ENCODE measurements around the gene IL3. TPM values are rescaled to one million over a fixed set of nuclear protein-coding genes. Genes with fewer than 3 reads are reported as not detected.

Gene IL3
- total RNA-seq, 1 experiment from 2014 or later: not detected

- no peaks in the 10 kb centered on the region for H3K36me3 ChIP-seq (ENCODE audit: insufficient read depth, low read length, poor library complexity, severe bottlenecking)
- no peak for DNase-seq (ENCODE audit: low spot score)
- H3K4me3 ChIP-seq (ENCODE audit: low read depth, low read length, poor library complexity, severe bottlenecking): no peak overlapping the region
- intact Hi-C loops (cut with micrococcal nuclease; ENCODE audit: unreplicated experiment): no loop called here
- H3K27ac ChIP-seq (ENCODE audit: low read depth, low read length, poor library complexity, severe bottlenecking): no peak overlapping the region
- TF ChIP-seq EZH2 (IDR thresholded peaks at IDR 0.05; ENCODE audit: borderline replicate concordance, low read depth, low read length, poor library complexity, severe bottlenecking) (no peak), CTCF (conservative IDR thresholded peaks at IDR 0.05; ENCODE audit: low read depth, low read length) (no peak)
- CTCF ChIA-PET: no interaction called here
- POLR2A ChIA-PET (ENCODE audit: low non-redundant PET): no interaction called here
- H3K9me3 ChIP-seq (ENCODE audit: low read depth, low read length, poor library complexity, severe bottlenecking): no peaks in the 10 kb centered on the region
- no peaks in the 10 kb centered on the region for H3K4me1 ChIP-seq (ENCODE audit: insufficient read depth, low read length, poor library complexity, severe bottlenecking)
- no TSS peak for BruUV-seq (replicated peaks)
- no peaks in the 10 kb centered on the region for H3K27me3 ChIP-seq (replicated peaks; ENCODE audit: insufficient read depth, low read depth, low read length, poor library complexity)
These were observed 9.5 kb upstream of the IL3 start for GRCh38 chr5:132050661-132051552.

GRCh38 chr5:132052520-132052919, 7.9 kb upstream of the IL3 start:
- Histone ChIP-seq H3K27me3 (replicated peaks; ENCODE audit: insufficient read depth, low read depth, low read length, poor library complexity) (no peaks in the 10 kb centered on the region), H3K9me3 (ENCODE audit: low read depth, low read length, poor library complexity, severe bottlenecking) (no peaks in the 10 kb centered on the region), H3K4me3 (ENCODE audit: low read depth, low read length, poor library complexity, severe bottlenecking) (no peak overlapping the region), H3K36me3 (ENCODE audit: insufficient read depth, low read length, poor library complexity, severe bottlenecking) (no peaks in the 10 kb centered on the region), H3K4me1 (ENCODE audit: insufficient read depth, low read length, poor library complexity, severe bottlenecking) (no peaks in the 10 kb centered on the region), H3K27ac (ENCODE audit: low read depth, low read length, poor library complexity, severe bottlenecking) (no peak overlapping the region)
- DNase-seq (ENCODE audit: low spot score): no peak
- intact Hi-C loops (cut with micrococcal nuclease; ENCODE audit: unreplicated experiment): no loop called here
- CTCF ChIA-PET: no interaction called here
- POLR2A ChIA-PET (ENCODE audit: low non-redundant PET): no interaction called here
- BruUV-seq (replicated peaks): no TSS peak
- TF ChIP-seq CTCF (conservative IDR thresholded peaks at IDR 0.05; ENCODE audit: low read depth, low read length) (no peak), EZH2 (IDR thresholded peaks at IDR 0.05; ENCODE audit: borderline replicate concordance, low read depth, low read length, poor library complexity, severe bottlenecking) (no peak)

- TF ChIP-seq EZH2 (IDR thresholded peaks at IDR 0.05; ENCODE audit: borderline replicate concordance, low read depth, low read length, poor library complexity, severe bottlenecking): no peak
- TF ChIP-seq CTCF (conservative IDR thresholded peaks at IDR 0.05; ENCODE audit: low read depth, low read length): no peak
These were observed 7.0 kb upstream of the IL3 start for GRCh38 chr5:132053483-132053882.

More at GRCh38 chr5:132053483-132053882, 7.0 kb upstream of the IL3 start:
- POLR2A ChIA-PET (ENCODE audit: low non-redundant PET): no interaction called here
- no peaks in the 10 kb centered on the region for H3K4me1 ChIP-seq (ENCODE audit: insufficient read depth, low read length, poor library complexity, severe bottlenecking)
- intact Hi-C loops (cut with micrococcal nuclease; ENCODE audit: unreplicated experiment): no loop called here
- no peak for DNase-seq (ENCODE audit: low spot score)
- BruUV-seq (replicated peaks): no TSS peak
- no peak overlapping the region for H3K4me3 ChIP-seq (ENCODE audit: low read depth, low read length, poor library complexity, severe bottlenecking)
- no peak overlapping the region for H3K27ac ChIP-seq (ENCODE audit: low read depth, low read length, poor library complexity, severe bottlenecking)
- no peaks in the 10 kb centered on the region for H3K27me3 ChIP-seq (replicated peaks; ENCODE audit: insufficient read depth, low read depth, low read length, poor library complexity)
- H3K36me3 ChIP-seq (ENCODE audit: insufficient read depth, low read length, poor library complexity, severe bottlenecking): no peaks in the 10 kb centered on the region
- H3K9me3 ChIP-seq (ENCODE audit: low read depth, low read length, poor library complexity, severe bottlenecking): no peaks in the 10 kb centered on the region
- CTCF ChIA-PET: no interaction called here

All from A673 (cell line).